Measurements from ENCODE around the gene AZU1. TPM values are rescaled to one million over a fixed set of nuclear protein-coding genes. Genes with fewer than 3 reads are reported as not detected.

Gene AZU1
- polyA plus RNA-seq, 2 of the 4 experiments (the other 2 are of a cell fraction): 0.31 to 0.32 TPM

DNA sequence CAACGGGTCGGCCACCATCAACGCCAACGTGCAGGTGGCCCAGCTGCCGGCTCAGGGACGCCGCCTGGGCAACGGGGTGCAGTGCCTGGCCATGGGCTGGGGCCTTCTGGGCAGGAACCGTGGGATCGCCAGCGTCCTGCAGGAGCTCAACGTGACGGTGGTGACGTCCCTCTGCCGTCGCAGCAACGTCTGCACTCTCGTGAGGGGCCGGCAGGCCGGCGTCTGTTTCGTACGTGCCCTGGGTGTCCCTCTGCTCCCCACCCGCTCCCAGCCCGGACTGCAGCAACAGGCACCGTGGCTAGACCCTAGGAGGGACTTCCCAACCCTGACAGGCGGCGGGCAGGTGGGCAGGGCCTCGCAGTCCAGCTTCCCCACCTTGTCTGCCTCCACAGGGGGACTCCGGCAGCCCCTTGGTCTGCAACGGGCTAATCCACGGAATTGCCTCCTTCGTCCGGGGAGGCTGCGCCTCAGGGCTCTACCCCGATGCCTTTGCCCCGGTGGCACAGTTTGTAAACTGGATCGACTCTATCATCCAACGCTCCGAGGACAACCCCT lies 28.0 kb downstream of the AZU1 start:
- Histone ChIP-seq H3K4me2 (no peak overlapping the region), H3K4me3 (no peak overlapping the region), H3K4me1 (peaks cover 22% of the 10 kb centered on the region), H3K9me3 (no peaks in the 10 kb centered on the region), H3K27ac (no peak overlapping the region; a peak in 1 of 6 replicates)
- CTCF ChIA-PET: interaction anchor here (0.9 to 2.8 kb wide), 13 partner anchors 9 to 214 kb away, joined by 3 to 13 read pairs (median 3); no protein-coding TSS in a partner anchor
- 73% methylated on average over 13 of the region's 40 CpGs for WGBS (ENCODE audit: missing lambda C conversion rate)
- no peak for DNase-seq (ENCODE audit: low read depth in 1 of 2, low spot score in 1 of 2)
- POLR2A ChIA-PET: no interaction called here
- no peak for TF ChIP-seq RFX5 (IDR thresholded peaks at IDR 0.05)
- TF ChIP-seq HDAC2 (IDR thresholded peaks at IDR 0.05): no peak
- TF ChIP-seq EP300 (IDR thresholded peaks at IDR 0.05): no peak
- TF ChIP-seq SMC3 (IDR thresholded peaks at IDR 0.05): no peak
- no peak for TF ChIP-seq HOXB5 (CRISPR knock-in tag; IDR thresholded peaks at IDR 0.05)
- no peak for TF ChIP-seq RARB (CRISPR knock-in tag; IDR thresholded peaks at IDR 0.05)
- TF ChIP-seq FOXS1 (CRISPR knock-in tag; IDR thresholded peaks at IDR 0.05): no peak
- no peak for TF ChIP-seq KDM1A (IDR thresholded peaks at IDR 0.05; ENCODE audit: low read depth)
- TF ChIP-seq MYC (IDR thresholded peaks at IDR 0.05; ENCODE audit: borderline replicate concordance, low read length): no peak
- TF ChIP-seq, protein P1, sequence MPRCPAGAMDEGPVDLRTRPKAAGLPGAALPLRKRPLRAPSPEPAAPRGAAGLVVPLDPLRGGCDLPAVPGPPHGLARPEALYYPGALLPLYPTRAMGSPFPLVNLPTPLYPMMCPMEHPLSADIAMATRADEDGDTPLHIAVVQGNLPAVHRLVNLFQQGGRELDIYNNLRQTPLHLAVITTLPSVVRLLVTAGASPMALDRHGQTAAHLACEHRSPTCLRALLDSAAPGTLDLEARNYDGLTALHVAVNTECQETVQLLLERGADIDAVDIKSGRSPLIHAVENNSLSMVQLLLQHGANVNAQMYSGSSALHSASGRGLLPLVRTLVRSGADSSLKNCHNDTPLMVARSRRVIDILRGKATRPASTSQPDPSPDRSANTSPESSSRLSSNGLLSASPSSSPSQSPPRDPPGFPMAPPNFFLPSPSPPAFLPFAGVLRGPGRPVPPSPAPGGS (IDR thresholded peaks at IDR 0.05): no peak
- TF ChIP-seq KDM5A (IDR thresholded peaks at IDR 0.05): no peak
- TF ChIP-seq CBX8 (IDR thresholded peaks at IDR 0.05): no peak
- no peak for TF ChIP-seq ESRRA (IDR thresholded peaks at IDR 0.05; ENCODE audit: borderline replicate concordance, low read length)
- no peak for TF ChIP-seq HEYL (CRISPR knock-in tag; IDR thresholded peaks at IDR 0.05)
- TF ChIP-seq FOSB (CRISPR knock-in tag; IDR thresholded peaks at IDR 0.05): no peak
- no peak for TF ChIP-seq RCOR1 (IDR thresholded peaks at IDR 0.05; ENCODE audit: low read depth, low read length)
- TF ChIP-seq, protein P2, sequence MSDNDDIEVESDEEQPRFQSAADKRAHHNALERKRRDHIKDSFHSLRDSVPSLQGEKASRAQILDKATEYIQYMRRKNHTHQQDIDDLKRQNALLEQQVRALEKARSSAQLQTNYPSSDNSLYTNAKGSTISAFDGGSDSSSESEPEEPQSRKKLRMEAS (IDR thresholded peaks at IDR 0.05): no peak
- no peak for TF ChIP-seq RAD21 (conservative IDR thresholded peaks at IDR 0.05 in 1 of 2, IDR thresholded peaks at IDR 0.05 in 1 of 2)
- TF ChIP-seq, protein P3, sequence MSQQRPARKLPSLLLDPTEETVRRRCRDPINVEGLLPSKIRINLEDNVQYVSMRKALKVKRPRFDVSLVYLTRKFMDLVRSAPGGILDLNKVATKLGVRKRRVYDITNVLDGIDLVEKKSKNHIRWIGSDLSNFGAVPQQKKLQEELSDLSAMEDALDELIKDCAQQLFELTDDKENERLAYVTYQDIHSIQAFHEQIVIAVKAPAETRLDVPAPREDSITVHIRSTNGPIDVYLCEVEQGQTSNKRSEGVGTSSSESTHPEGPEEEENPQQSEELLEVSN (IDR thresholded peaks at IDR 0.05; ENCODE audit: borderline replicate concordance, low read depth): no peak
- no peak for ATAC-seq
- FAIRE-seq: no peak

DNA sequence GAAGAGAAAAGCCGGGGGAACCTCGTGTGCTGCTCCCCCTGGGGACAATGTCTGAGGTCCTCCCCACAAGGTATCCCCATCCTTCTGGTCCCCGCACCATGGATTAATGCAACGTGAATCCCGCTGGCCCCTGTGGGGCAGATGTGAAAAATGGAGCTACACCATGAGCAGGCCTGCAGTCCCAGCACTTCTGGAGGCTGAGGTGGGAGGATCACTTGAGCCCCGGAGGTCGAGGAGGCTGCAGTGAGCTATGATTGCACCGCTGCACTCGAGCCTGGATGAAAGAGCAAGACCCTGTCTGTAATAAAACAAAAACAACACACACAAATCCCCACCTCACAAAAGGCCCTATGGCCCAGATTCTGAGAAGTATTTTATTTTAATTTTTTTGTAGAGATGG lies 30.6 kb downstream of the AZU1 start:
- DNase-seq (ENCODE audit: low read depth in 1 of 2, low spot score in 1 of 2): no peak
- no peak overlapping the region for H3K4me3 ChIP-seq
- no peaks in the 10 kb centered on the region for H3K9me3 ChIP-seq
- H3K27ac ChIP-seq: peak overlapping the region in 1 of 2 experiments; percentile 97; a peak in 4 of 6 replicates
- CTCF ChIA-PET: interaction anchor here (0.8 to 2.8 kb wide), 4 partner anchors 9 to 65 kb away, joined by 3 to 13 read pairs (median 4); no protein-coding TSS in a partner anchor
- FAIRE-seq: no peak
- no peak for ATAC-seq
- peaks cover 19% of the 10 kb centered on the region for H3K4me1 ChIP-seq
- no peak overlapping the region for H3K4me2 ChIP-seq
- WGBS (ENCODE audit: missing lambda C conversion rate): 80% methylated on average over 9 of the region's 9 CpGs
- POLR2A ChIA-PET: interaction anchor here (0.7 kb wide), 1 partner anchor 49 kb away, joined by 3 read pairs; no protein-coding TSS in a partner anchor
- TF ChIP-seq RARB (CRISPR knock-in tag; IDR thresholded peaks at IDR 0.05) (no peak), FOSL2 (IDR thresholded peaks at IDR 0.05) (no peak), FOSL2 (CRISPR knock-in tag; IDR thresholded peaks at IDR 0.05) (no peak), CBX2 (IDR thresholded peaks at IDR 0.05; ENCODE audit: borderline replicate concordance, low read depth) (no peak), HEYL (CRISPR knock-in tag; IDR thresholded peaks at IDR 0.05) (no peak), NR3C1 (IDR thresholded peaks at IDR 0.05) (no peak), MAFK (IDR thresholded peaks at IDR 0.05; ENCODE audit: partially characterized antibody) (no peak), ZSCAN20 (CRISPR knock-in tag; IDR thresholded peaks at IDR 0.05) (no peak), CBX8 (IDR thresholded peaks at IDR 0.05) (no peak), GATA3 (IDR thresholded peaks at IDR 0.05; ENCODE audit: borderline replicate concordance) (no peak), MAZ (IDR thresholded peaks at IDR 0.05; ENCODE audit: borderline replicate concordance, low read depth, low read length) (no peak), TFCP2L1 (CRISPR knock-in tag; IDR thresholded peaks at IDR 0.05) (no peak), KDM1A (IDR thresholded peaks at IDR 0.05; ENCODE audit: low read depth) (no peak), CHD4 (IDR thresholded peaks at IDR 0.05; ENCODE audit: borderline replicate concordance) (no peak)
- TF ChIP-seq, protein P4, sequence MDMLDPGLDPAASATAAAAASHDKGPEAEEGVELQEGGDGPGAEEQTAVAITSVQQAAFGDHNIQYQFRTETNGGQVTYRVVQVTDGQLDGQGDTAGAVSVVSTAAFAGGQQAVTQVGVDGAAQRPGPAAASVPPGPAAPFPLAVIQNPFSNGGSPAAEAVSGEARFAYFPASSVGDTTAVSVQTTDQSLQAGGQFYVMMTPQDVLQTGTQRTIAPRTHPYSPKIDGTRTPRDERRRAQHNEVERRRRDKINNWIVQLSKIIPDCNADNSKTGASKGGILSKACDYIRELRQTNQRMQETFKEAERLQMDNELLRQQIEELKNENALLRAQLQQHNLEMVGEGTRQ (IDR thresholded peaks at IDR 0.05): no peak
- TF ChIP-seq, protein P2 (IDR thresholded peaks at IDR 0.05): no peak
- TF ChIP-seq, protein P5, sequence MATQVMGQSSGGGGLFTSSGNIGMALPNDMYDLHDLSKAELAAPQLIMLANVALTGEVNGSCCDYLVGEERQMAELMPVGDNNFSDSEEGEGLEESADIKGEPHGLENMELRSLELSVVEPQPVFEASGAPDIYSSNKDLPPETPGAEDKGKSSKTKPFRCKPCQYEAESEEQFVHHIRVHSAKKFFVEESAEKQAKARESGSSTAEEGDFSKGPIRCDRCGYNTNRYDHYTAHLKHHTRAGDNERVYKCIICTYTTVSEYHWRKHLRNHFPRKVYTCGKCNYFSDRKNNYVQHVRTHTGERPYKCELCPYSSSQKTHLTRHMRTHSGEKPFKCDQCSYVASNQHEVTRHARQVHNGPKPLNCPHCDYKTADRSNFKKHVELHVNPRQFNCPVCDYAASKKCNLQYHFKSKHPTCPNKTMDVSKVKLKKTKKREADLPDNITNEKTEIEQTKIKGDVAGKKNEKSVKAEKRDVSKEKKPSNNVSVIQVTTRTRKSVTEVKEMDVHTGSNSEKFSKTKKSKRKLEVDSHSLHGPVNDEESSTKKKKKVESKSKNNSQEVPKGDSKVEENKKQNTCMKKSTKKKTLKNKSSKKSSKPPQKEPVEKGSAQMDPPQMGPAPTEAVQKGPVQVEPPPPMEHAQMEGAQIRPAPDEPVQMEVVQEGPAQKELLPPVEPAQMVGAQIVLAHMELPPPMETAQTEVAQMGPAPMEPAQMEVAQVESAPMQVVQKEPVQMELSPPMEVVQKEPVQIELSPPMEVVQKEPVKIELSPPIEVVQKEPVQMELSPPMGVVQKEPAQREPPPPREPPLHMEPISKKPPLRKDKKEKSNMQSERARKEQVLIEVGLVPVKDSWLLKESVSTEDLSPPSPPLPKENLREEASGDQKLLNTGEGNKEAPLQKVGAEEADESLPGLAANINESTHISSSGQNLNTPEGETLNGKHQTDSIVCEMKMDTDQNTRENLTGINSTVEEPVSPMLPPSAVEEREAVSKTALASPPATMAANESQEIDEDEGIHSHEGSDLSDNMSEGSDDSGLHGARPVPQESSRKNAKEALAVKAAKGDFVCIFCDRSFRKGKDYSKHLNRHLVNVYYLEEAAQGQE (IDR thresholded peaks at IDR 0.05): no peak
- TF ChIP-seq, protein P6, sequence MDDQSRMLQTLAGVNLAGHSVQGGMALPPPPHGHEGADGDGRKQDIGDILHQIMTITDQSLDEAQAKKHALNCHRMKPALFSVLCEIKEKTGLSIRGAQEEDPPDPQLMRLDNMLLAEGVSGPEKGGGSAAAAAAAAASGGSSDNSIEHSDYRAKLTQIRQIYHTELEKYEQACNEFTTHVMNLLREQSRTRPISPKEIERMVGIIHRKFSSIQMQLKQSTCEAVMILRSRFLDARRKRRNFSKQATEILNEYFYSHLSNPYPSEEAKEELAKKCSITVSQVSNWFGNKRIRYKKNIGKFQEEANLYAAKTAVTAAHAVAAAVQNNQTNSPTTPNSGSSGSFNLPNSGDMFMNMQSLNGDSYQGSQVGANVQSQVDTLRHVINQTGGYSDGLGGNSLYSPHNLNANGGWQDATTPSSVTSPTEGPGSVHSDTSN (IDR thresholded peaks at IDR 0.05): no peak
